SKM-1 (cell line): Measurements from ENCODE around the gene KCND2.

Source experiments
- DNase-seq: peaks from one replicate; lab custom pipeline; 2025; ENCODE audit not compliant: unreplicated experiment; lab: John Stamatoyannopoulos, UW

Gene KCND2

DNA sequence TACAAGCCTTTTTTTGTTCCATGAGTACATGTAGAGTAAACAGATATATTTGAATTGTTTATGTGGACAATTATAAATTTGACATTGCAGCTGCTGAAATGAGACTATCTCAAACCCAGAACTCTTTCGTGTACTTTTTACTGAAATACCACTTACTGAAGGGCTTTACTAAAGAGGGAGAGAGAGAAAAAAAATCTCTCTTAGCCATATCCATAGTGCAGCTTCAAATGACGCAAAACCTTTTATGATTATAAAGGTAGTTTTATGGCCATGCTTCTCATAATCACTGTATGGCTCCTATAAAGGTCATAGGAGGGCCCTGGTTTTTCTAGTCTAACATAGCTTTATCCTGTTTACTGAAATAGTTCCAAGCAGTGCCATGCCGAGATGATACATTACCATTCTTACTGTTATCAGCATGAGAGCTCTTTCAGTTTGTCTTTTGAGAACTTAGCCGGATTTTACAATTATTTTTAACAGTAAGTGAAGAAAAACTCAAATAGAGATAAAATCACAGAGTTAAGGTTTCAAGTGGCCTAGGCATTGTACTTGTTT, 35.1 kb downstream of the KCND2 start:
- DNase-seq, result no peak

DNA sequence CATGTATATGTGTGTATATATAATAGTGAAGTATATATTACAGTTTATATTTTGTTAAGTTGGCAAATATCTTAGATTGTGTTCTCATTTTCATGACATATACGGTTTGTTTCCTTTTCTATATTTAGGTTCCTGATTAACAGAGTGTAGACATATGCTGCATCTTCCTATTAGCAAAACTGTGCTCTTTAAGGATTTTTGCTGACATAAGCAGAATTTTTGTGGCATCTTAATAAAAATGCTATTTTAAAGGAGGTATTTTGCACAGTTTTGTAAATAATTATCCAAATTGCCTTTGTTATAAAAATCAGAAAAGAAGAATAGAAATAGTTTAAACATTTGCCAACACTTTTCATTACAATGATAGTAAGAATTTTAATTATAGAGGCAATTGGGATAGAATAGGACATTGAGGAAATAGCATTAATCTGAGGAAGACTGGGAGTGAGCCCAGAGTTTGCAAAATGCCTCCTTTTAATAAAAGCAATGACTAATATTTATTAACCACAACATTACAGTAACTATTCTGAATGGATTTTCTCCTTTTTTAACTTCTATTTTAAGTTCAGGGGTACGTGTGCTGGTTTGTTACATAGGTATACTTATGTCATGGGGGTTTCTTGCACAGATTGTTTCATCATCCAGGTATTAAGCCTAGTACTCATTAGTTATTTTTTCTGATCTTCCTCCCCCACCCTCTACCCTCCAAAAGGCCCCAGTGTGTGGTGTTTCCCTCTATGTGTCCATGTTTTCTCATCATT, 38.2 kb downstream of the KCND2 start:
- DNase-seq, result no peak

DNA sequence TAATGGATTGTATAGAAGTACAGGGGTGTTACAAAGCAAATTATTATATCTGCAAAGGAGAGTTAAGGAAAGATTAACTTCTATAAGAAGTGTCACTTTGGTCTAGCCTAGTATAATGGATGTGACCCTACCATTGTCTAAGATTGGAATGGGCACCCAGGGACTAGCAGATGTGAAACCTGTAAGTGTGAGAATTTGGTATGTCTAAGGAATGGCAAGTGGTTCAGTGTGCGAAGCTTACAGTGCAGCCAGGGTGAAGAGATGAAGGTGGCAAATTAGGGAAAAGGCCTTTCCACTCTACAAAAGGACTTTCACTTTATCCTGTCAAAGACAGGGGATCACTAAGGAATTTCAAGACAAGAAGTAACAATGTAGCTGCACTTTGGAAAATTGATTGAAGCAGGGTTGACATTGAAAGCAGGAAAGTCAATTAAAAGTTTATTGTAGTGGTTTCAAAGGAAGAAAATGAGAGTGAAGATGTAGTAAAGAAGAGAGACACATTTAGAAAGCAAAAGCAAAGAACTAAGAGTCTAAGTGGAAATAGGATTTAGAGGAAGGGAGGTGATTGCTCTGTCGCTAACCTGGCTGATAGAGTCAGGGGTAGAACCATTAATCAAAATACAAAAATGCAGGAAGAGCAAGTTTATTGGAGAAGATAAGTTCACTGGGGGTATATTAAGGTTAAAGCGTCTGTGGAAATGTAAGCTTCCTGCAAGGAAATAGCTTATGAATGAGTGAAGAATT, 47.4 kb downstream of the KCND2 start:
- DNase-seq, result no peak

DNA sequence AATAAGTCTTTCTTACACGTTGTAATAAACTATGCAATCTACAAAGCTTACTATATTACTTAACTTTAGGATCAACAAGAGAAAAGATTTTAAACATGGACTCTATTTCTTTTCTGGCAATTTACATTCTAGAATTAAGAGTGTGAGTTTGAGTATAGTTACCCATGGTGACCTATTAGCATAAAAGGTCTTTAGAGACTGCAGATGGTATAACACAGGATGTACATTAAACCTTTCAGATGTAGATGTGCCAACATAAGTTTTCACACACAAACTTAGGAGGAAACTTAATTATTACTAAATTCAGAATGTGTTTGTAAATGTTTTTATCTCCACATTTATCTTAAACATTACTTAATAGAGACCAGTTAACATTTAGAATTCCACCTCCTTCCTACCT, 54.1 kb downstream of the KCND2 start:
- DNase-seq, result no peak

DNA sequence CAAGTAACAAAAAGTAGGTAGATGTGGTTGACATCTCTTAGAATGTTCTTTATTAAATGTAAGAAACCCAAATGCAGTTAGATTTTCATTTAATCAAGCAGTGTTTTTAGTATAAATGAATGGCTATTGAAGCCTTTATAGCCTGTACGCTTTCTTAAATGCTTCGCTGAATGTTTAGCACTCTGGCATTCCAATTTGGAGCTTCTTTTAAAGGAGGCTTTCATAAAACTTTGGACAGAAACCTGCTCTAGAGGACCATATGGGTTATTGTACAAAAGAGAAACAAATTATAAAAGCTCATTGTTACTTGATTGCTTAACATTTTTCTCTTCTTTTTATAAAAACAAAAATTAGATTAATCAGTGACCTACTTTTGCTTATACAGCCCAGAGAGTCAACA, 59.5 kb downstream of the KCND2 start:
- no peak for DNase-seq

DNA sequence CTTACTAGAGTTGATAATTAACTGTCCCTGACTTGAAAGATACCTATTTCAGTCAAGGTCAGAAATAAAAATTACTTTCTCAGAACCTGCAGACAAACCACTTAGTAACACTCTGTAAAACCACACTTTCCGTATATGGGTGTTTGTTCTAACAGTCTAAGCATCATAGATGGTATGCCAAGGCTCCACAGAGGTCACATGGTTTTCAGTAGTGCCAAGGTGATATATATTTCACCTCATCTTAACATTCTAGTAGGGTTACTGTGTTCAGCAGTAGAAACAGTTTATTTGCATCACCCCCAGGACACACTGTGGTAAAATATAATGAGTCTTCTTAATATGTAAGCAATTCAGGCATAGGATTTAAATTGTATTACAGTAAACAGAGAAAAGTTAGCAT, 61.5 kb downstream of the KCND2 start:
- no peak for DNase-seq

DNA sequence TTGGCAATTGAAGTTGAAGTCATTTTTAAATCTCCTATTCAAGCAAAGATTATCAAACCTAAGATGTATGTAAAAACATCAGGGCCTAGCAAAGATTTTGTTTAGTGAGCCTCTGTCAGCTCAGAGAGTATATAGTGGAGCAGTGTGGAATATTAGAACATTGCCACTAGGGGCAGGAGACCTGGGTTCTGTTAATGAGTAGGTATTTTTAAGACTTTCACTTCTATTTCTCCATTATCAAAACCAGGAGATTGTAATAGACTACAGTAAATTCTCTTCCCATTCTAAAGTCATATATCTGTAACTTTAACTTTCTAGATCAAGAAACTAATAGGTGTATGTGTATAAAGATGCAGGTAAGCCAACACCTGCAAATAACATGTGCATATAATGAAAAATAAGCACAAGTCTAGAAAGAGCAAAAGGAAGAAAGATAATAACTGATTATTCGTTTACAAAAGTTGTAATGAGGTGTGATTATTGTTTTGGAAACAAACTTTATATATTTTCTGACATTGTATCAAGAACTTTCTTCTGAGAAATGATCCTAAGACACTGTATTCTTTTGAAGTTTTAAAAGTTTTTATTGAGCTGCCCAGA, 64.4 kb downstream of the KCND2 start:
- peak; percentile 11 for DNase-seq

DNA sequence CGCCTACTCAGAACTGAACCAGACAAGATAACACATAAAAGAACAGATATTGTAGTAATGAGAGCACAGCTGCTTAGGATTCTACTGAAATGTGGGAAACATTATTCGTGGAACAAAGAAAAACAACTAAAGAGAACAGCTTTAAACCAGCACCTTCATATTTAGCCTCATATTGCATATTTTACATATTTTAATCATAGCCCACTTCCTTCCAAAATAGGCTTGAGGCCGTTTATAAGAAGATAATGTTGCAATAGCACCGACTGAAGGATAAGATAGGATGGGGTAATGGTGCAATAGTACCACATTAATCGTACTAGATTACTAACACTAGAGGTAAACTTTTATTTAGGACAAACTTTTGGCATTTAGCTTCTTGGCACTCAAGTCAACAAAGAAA, 71.3 kb downstream of the KCND2 start:
- no peak for DNase-seq

DNA sequence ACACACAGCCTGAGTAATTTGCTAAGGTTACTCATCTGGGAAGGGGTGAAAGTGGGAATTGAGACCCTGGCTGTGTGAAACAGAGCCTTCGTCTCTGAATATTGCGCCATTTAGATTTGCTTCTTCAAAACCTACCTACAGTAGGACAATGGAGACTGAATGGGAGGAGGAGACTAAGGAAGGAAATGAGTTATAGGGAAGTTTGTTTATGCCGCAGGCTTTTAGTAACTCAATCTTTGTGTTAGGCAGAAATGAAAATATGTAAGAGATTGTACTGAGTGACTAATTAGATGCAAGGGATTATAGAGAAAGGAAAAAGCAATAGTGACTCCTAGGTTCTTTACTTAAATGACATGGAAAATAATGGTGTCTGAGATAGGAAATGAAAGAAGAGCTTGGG, 80.2 kb downstream of the KCND2 start:
- no peak for DNase-seq

DNA sequence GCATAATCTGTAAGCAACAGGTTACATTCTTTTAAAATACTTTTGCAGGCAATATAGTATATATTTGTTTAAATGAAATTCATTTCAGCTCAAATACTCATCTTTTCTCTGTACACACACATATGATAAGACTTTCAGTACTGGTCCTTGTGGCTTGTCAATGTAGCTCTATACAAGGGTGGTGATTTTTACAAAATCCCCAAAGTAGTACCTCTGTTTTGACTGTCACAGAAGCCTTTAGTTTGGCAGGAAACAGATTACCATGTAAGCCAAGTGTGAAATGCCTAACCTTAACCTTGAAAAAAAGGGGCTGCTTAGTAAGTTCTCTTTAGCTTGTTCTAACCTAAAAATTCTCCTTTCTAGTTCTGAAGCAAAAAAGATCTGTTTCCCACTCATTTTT, 87.9 kb downstream of the KCND2 start:
- no peak for DNase-seq

DNA sequence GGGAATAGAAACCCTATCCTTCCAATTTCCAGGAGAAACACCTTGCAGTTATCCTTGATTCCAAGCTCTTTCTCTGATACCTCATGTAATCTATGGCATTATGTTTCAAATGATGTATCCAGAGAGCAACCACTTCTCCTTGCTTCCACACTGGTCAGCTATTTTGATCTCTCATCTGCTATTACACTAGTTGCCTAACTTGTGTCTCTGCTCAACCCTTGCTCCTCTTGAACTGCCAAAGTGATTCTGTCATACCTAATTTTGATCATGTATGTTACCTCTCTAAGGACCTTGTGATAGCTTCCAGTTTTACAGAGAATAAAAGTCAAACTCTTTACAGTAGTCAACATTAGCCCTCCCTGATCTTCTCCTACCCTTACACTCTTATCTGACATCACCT, 90.4 kb downstream of the KCND2 start:
- DNase-seq, result no peak

DNA sequence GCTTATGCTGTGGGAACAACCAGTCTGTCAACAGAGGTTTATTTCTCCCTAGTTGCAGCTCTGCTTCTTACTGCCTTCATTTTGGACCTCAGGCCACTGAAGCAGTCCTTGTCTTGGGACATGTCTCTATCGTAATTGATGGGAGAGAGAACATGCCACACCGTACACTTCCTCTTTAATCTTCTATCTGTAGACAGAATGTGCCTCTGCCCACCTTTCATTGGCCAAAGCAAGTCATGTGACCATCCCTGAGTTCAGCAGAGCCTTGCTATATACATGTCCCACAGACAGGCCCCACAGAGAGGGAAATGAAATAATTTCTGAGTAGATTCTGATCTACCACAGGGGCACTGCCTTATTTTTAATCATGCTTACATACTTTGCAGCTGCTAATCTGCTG, 98.0 kb downstream of the KCND2 start:
- no peak for DNase-seq

DNA sequence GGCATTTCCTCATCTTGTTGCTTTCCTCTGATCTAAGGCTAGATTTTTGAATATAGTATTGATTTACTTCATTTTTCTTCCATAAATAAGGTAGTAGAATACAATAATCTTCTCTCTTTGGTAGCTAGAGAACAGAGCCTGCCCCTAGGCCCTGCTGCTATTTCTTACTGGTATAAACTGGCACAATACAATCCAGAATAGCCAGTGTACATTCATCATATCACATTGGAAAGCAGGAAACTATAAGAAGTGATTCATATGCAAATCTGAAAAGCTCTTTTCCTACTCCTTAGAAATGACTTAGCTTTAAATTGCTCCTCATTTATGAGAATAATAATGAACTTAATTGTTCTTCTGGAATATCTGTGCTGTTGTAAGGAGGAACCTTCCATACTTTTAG, 100.2 kb downstream of the KCND2 start:
- DNase-seq, result no peak

DNA sequence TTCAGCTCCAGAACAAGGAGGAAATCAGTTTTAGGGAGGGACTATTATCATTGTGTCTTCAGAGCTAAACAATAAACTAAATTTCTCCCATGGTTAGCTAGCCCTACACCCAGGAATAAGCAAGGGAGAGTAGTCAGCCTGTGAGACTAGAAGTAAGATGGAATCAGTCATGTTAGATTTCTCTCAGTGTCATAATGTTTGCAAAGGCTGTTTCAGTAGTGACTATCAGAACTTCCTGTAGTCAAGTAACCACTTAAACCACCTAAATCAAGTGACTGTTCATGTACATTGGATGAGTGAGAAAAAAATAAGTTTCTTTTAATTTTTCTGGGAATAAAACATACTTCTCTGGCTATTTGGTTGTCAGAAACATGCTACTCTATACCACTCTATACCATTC, 121.6 kb downstream of the KCND2 start:
- DNase-seq, result no peak

DNA sequence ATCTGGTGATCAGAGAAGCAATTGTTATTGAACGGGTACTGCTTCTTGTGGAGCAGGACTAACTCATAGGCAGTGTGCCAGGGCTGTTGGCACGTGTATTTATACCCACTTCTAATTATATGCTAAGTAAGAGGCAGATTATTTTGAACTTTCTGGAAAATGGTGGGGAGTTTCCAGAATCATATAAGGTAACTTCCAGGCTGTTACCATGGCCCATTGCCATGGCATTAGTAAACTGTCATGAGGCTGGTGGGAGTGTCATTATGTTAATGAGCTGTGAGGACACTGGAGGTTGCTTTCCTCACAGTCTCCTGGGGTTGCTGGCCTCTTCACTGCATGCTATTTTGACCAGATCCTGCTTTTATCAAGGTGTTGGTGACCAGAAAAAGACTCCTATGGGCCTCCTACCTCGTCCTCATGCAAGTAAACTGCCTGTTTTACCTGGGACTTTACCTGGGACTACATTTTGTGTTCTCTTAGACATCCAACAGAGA, 122.6 kb downstream of the KCND2 start:
- DNase-seq, result no peak

DNA sequence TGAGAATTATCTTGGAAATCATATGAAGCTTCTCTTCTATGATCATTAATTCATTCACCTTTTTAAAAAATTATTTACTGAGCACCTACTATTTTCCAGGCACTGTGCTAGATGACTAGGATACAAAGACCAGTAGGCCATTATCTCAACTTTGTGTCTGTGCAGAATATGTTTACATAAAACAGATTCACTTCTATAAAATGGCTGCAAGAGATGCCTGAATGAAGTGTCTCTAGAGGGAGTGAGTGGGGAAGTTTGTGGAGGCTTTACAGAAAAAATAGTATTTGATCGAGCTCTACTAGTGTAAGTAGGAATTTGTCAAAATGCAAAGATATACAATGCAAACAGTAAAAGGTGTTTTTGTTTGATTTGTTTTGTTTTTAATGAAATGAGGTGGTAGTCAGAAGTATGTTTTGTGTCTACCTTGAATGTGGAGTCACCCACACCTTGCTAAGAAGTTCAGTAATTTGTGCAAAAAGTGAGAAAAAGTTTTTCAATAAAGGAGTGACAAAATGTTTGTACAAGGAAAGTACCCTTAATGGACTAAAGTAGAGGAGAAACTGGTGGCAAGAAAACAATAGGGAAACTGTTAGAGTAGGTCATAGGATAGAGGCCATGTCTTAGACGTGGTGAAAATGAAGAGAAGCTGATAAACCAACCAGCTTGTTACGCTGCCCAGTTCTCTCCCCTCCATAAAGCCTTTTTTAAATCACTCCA, 125.5 kb downstream of the KCND2 start:
- no peak for DNase-seq

DNA sequence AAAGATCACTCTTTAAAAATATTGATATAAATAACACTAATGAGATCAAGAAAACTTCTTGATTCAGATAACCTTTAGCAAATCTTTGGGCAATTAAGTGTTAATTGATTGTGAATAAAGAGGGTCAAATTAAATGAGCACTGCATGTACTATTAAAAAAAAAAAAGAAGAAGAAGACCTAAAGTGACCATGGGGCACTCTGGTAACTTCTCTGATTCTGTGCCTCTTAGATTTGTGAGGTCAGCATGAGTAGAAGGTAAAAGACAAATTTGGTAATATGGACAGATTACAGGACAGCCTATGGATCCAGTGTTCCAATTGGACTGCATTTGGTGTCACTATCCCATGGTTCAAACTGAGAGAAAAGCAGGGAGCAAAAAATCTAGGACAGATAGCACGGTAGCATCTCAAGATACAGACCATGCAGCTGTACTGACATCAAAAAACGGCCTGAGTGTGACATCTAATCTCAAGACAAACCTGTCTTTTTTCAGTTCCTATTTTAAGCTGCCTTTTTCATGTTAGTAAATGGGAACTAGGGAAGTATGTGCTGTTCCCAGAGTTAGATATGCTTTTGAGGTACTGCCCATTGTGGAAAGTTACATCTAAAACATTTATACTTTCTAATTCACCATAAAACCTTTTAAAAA, 128.0 kb downstream of the KCND2 start:
- no peak for DNase-seq

DNA sequence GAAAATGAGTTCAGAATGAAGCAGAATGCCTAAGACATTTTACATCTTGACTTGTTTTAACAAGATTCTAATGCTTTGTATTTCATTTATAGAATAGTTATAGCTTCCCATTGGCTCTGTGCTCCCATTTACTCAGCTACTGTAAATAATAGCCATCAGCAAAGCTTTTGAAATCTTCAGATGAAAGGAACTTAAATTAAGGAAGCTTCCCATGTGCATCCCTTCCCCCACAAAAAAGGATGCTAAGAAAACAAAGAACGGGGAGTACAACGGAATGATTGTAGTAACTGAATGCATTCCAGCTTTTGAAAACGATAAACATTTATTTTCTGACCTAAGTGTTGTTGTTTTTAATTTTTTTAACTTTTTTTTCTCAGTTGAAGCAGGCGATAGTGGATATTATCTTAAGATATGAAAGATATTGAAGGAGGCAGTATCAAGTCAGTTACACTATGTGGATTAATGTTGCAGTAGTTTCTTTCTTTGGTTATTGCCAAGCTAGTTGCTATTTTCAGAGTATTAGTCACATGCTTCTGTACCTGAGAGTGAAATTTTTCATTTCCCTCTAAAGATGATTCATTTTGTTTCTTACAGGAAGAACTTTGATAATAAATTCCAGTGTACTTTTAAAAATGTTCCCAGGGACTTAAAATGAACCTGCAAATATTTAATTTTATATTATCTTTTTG, 129.2 kb downstream of the KCND2 start:
- DNase-seq, result no peak

DNA sequence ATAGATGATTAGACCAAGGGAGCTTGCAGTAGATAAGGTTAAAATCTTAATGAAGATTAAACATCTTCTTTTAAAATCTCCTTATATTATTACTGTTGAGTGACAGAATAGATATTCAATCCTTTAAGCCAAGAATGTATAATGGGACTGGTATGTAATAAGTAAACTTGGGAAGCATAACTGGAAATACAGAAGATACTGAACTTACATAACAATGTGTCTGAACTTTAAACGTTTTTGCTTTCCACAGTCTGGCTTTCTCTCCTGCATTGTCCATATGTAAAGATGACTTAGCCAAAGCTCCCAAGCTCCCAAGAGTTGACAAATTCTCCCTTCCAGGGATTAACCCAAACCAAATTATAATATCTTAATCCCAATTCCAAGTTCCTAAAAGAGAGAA, 129.8 kb downstream of the KCND2 start:
- no peak for DNase-seq

DNA sequence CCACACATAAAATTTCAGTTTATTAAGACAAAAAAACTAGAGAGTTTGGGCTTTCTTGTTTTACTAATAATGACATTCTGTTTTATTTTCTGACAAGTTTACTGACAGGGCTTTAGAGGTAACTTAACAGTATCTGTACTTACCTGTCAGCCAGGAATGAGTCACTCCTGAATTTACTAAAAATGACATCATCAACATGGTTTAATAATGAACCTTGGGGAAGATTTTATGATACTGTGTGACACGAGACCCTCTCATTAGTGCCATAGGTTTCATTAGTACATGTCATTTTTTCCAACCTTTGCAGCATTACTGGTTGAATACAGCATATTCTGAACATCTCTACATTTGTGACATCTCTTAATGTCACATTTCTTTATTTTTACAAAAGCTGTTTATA, 131.1 kb downstream of the KCND2 start:
- no peak for DNase-seq
